ENCODE results near the gene PJVK. TPM values are rescaled to one million over a fixed set of nuclear protein-coding genes. Genes with fewer than 3 reads are reported as not detected.

PJVK gene
- total and polyA plus RNA-seq, 10 of the 15 experiments (the other 5 are each of a cell fraction or from before 2014, with no cell fraction given): 1.8 to 6.8 (median 3.2) TPM

GRCh38 chr2:178473373-178473772, 22.2 kb downstream of the PJVK start:
- H3K9me3 ChIP-seq (replicated peaks; ENCODE audit: control insufficient read depth, insufficient read depth, low read length): no peaks in the 10 kb centered on the region
- ChIA-PET POLR2A (interaction anchor here (0.5 kb wide), 1 partner anchor 680 kb away, joined by 4 read pairs; no protein-coding TSS in a partner anchor), RAD21 (ENCODE audit: unreplicated experiment) (no interaction called here), SMC1A (ENCODE audit: uncharacterized antibody, unreplicated experiment) (no interaction called here), CTCF (interaction anchor here (1.0 to 1.4 kb wide), 2 partner anchors 59 to 76 kb away, joined by 4 to 5 read pairs; no protein-coding TSS in a partner anchor)
- no peaks in the 10 kb centered on the region; a peak in 1 of 4 replicates for H3K36me3 ChIP-seq (ENCODE audit: control insufficient read depth in 2 of 2, insufficient read depth in 2 of 2, low read length in 1 of 2)
- no peaks in the 10 kb centered on the region for H3K27me3 ChIP-seq (replicated peaks in 1 of 2; ENCODE audit: control insufficient read depth in 2 of 2, insufficient read depth in 2 of 2, low read length in 1 of 2)
- no TSS peak for BruUV-seq (replicated peaks)
- no peaks in the 10 kb centered on the region for H3K4me1 ChIP-seq (ENCODE audit: control insufficient read depth, insufficient read depth, low read length)
- no peak overlapping the region for H3K27ac ChIP-seq (ENCODE audit: control insufficient read depth, insufficient read depth)
- no peak overlapping the region for H3K4me2 ChIP-seq (ENCODE audit: control insufficient read depth, insufficient read depth)
- H3K9ac ChIP-seq (ENCODE audit: control insufficient read depth, insufficient read depth, low read length): no peak overlapping the region
- DNase-seq (ENCODE audit: low read depth, low spot score) (no peak), FAIRE-seq (no peak), ATAC-seq (no peak)
- intact Hi-C loops (cut with micrococcal nuclease; ENCODE audit: unreplicated experiment) (loop anchor here (10.0 kb wide), 1 partner anchor 441 kb away; no protein-coding TSS in a partner anchor), in situ Hi-C loops (cut with MboI) (no loop called here)
- peaks cover 6% of the 10 kb centered on the region; the same call in 1 of the 2 replicates for H3K79me2 ChIP-seq (ENCODE audit: control insufficient read depth, insufficient read depth, low read length)
- TF ChIP-seq BHLHE40 (IDR thresholded peaks at IDR 0.05; ENCODE audit: borderline replicate concordance in 1 of 2, low read depth in 2 of 2, low read length in 1 of 2) (no peak), FOXM1 (IDR thresholded peaks at IDR 0.05; ENCODE audit: low read depth, low read length) (no peak), CBX3 (IDR thresholded peaks at IDR 0.05; ENCODE audit: borderline replicate concordance, low read depth) (no peak), NR2C1 (IDR thresholded peaks at IDR 0.05) (no peak), STAT3 (IDR thresholded peaks at IDR 0.05; ENCODE audit: low read depth, low read length) (no peak), KLF5 (IDR thresholded peaks at IDR 0.05; ENCODE audit: partially characterized antibody) (no peak), ZBTB40 (IDR thresholded peaks at IDR 0.05; ENCODE audit: borderline replicate concordance) (no peak), LARP7 (IDR thresholded peaks at IDR 0.05) (no peak), PKNOX1 (IDR thresholded peaks at IDR 0.05) (no peak), ELK1 (IDR thresholded peaks at IDR 0.05; ENCODE audit: low read depth, low read length) (no peak), MYC (IDR thresholded peaks at IDR 0.05; ENCODE audit: insufficient read depth, insufficient read length, insufficient replicate concordance, low read length, severe bottlenecking) (no peak), RUNX3 (IDR thresholded peaks at IDR 0.05; ENCODE audit: low read length) (no peak), SP1 (IDR thresholded peaks at IDR 0.05; ENCODE audit: low read depth, low read length) (no peak), RFX5 (IDR thresholded peaks at IDR 0.05; ENCODE audit: low read depth, low read length) (no peak), MTA3 (IDR thresholded peaks at IDR 0.05; ENCODE audit: borderline replicate concordance, low read length) (no peak)
- H2AFZ ChIP-seq (ENCODE audit: control insufficient read depth, low read depth, low read length): no peak overlapping the region
- WGBS (ENCODE audit: insufficient coverage, insufficient replicate concordance, low lambda C conversion rate, missing lambda C conversion rate): 100% methylated on average over 2 of the region's 2 CpGs
- no peaks in the 10 kb centered on the region for H4K20me1 ChIP-seq (ENCODE audit: control insufficient read depth, insufficient read depth)
- no peak overlapping the region for H3K4me3 ChIP-seq
